MM.1S (cell line): ENCODE results near the gene CETP.

ENCODE experiments used
- DNase-seq: peaks from one replicate; pipeline ENCODE4 v3.0.0-alpha.2; 2015
- H2AFZ ChIP-seq: fragments of 300-600 bp; sonication (generic); 2 replicates; pipeline ENCODE4 v1.6.0; 2016; ENCODE audit warnings: antibody characterized with exemption, low read length
- H3F3A ChIP-seq: fragments of 300-600 bp; sonication (generic); 2 replicates; pipeline ENCODE4 v1.6.1; 2016; ENCODE audit warnings: mild to moderate bottlenecking, antibody characterized with exemption, low read length, moderate library complexity, mixed read lengths; ENCODE audit not compliant: insufficient read depth
- H3K27ac ChIP-seq: fragments of 300-600 bp; sonication (generic); 2 replicates; pipeline ENCODE4 v1.5.1; 2016; ENCODE audit warnings: mild to moderate bottlenecking, low read length
- H3K27me3 ChIP-seq: fragments of 300-600 bp; sonication (generic); replicated peaks from 2 replicates; pipeline ENCODE4 v1.6.0; 2016; ENCODE audit warnings: low read length; ENCODE audit not compliant: insufficient read depth
- H3K36me3 ChIP-seq: fragments of 300-600 bp; sonication (generic); replicated peaks from 2 replicates; pipeline ENCODE4 v1.6.1; 2016; ENCODE audit warnings: mild to moderate bottlenecking, low read length, mixed read lengths; ENCODE audit not compliant: insufficient read depth
- H3K4me1 ChIP-seq: fragments of 300-600 bp; sonication (generic); 2 replicates; pipeline ENCODE4 v1.6.1; 2016; ENCODE audit warnings: low read length, mixed read lengths
- H3K4me2 ChIP-seq: fragments of 300-600 bp; sonication (generic); 2 replicates; pipeline ENCODE4 v1.6.0; 2016; ENCODE audit warnings: low read depth, low read length
- H3K4me3 ChIP-seq: fragments of 300-600 bp; sonication (generic); 2 replicates; pipeline ENCODE4 v1.5.1; 2016; ENCODE audit warnings: low read length, mixed read lengths
- H3K79me2 ChIP-seq: fragments of 300-600 bp; sonication (generic); 2 replicates; pipeline ENCODE4 v1.6.1; 2016; ENCODE audit warnings: mixed run types, low read length, mixed read lengths
- H3K9ac ChIP-seq: fragments of 300-600 bp; sonication (generic); 2 replicates; pipeline ENCODE4 v1.6.1; 2016; ENCODE audit warnings: low read length, mixed read lengths
- H3K9me2 ChIP-seq: fragments of 300-600 bp; sonication (generic); replicated peaks from 2 replicates; pipeline ENCODE4 v1.6.1; 2016; ENCODE audit warnings: mild to moderate bottlenecking, low read length, mixed read lengths; ENCODE audit not compliant: insufficient read depth
- H3K9me3 ChIP-seq: fragments of 300-600 bp; sonication (generic); replicated peaks from 2 replicates; pipeline ENCODE4 v1.6.1; 2016; ENCODE audit warnings: mild to moderate bottlenecking, low read length, mixed read lengths; ENCODE audit not compliant: insufficient read depth
- H4K20me1 ChIP-seq: fragments of 300-600 bp; sonication (generic); 2 replicates; pipeline ENCODE4 v1.6.1; 2016; ENCODE audit warnings: mild to moderate bottlenecking, low read length, moderate library complexity, mixed read lengths; ENCODE audit not compliant: insufficient read depth
- CTCF ChIP-seq: fragments of 300-600 bp; sonication (generic); IDR thresholded peaks from 2 replicates; pipeline ENCODE4 v1.5.1; 2016; ENCODE audit warnings: antibody characterized with exemption, low read length, mixed read lengths
- EZH2 ChIP-seq: fragments of 300-600 bp; sonication (generic); optimal IDR thresholded peaks from 2 replicates; pipeline ENCODE3; 2017; ENCODE audit warnings: low read depth, mild to moderate bottlenecking, antibody characterized with exemption, low read length, mixed read lengths
- EZH2phosphoT487 ChIP-seq: fragments of 300-600 bp; sonication (generic); IDR thresholded peaks from 2 replicates; pipeline ENCODE4 v1.6.1; 2018; ENCODE audit warnings: antibody characterized with exemption, low read length

The CETP gene

GRCh38 chr16:57028086-57028485, 66.3 kb downstream of the CETP start:
- Histone ChIP-seq H3K79me2 (no peaks in the 10 kb centered on the region), H3K4me1 (peaks cover 14% of the 10 kb centered on the region), H3K9me2 (no peaks in the 10 kb centered on the region), H4K20me1 (no peaks in the 10 kb centered on the region), H3K27me3 (no peaks in the 10 kb centered on the region), H3K36me3 (no peaks in the 10 kb centered on the region), H3F3A (no peaks in the 10 kb centered on the region), H3K4me3 (no peak overlapping the region), H2AFZ (no peak overlapping the region), H3K9ac (no peak overlapping the region), H3K4me2 (no peak overlapping the region; the same call in 1 of the 2 replicates), H3K9me3 (no peaks in the 10 kb centered on the region), H3K27ac (no peak overlapping the region; the same call in 1 of the 2 replicates)
- no peak for TF ChIP-seq CTCF
- no peak for TF ChIP-seq EZH2
- TF ChIP-seq EZH2phosphoT487 = no peak
- peak; percentile 57 for DNase-seq

- Histone ChIP-seq H3K27me3 (no peaks in the 10 kb centered on the region), H3K9ac (no peak overlapping the region), H3K9me3 (no peaks in the 10 kb centered on the region), H3F3A (no peaks in the 10 kb centered on the region), H4K20me1 (no peaks in the 10 kb centered on the region), H2AFZ (no peak overlapping the region), H3K36me3 (no peaks in the 10 kb centered on the region), H3K79me2 (no peaks in the 10 kb centered on the region), H3K9me2 (no peaks in the 10 kb centered on the region), H3K4me1 (peaks cover 14% of the 10 kb centered on the region), H3K27ac (no peak overlapping the region), H3K4me3 (no peak overlapping the region), H3K4me2 (no peak overlapping the region)
- no peak for TF ChIP-seq EZH2phosphoT487
- no peak for TF ChIP-seq CTCF
- DNase-seq = no peak
These were observed 67.7 kb downstream of the CETP start for GRCh38 chr16:57029161-57030160.

GRCh38 chr16:57030346-57030902, 68.7 kb downstream of the CETP start:
- Histone ChIP-seq H3K4me1 (peaks cover 14% of the 10 kb centered on the region), H3K27ac (no peak overlapping the region), H3K9me3 (no peaks in the 10 kb centered on the region), H3K79me2 (no peaks in the 10 kb centered on the region), H3K4me3 (no peak overlapping the region), H2AFZ (no peak overlapping the region), H4K20me1 (no peaks in the 10 kb centered on the region), H3K9ac (no peak overlapping the region), H3K4me2 (no peak overlapping the region), H3K27me3 (no peaks in the 10 kb centered on the region), H3K36me3 (no peaks in the 10 kb centered on the region), H3K9me2 (no peaks in the 10 kb centered on the region), H3F3A (no peaks in the 10 kb centered on the region)
- no peak for TF ChIP-seq EZH2
- TF ChIP-seq CTCF = no peak
- TF ChIP-seq EZH2phosphoT487 = no peak
- DNase-seq = no peak
